ENCODE data around the gene CD99.
"Not testable (repeated sequence)": the region's sequence is repeated elsewhere in the genome, so short reads cannot be mapped to it uniquely, and the experiment has no call there.

Gene CD99

GRCh38 chrX:2769615-2770014 lies 78.5 kb downstream of the CD99 start:
- no peak for DNase-seq (ENCODE audit: low read depth, low spot score)

DNA sequence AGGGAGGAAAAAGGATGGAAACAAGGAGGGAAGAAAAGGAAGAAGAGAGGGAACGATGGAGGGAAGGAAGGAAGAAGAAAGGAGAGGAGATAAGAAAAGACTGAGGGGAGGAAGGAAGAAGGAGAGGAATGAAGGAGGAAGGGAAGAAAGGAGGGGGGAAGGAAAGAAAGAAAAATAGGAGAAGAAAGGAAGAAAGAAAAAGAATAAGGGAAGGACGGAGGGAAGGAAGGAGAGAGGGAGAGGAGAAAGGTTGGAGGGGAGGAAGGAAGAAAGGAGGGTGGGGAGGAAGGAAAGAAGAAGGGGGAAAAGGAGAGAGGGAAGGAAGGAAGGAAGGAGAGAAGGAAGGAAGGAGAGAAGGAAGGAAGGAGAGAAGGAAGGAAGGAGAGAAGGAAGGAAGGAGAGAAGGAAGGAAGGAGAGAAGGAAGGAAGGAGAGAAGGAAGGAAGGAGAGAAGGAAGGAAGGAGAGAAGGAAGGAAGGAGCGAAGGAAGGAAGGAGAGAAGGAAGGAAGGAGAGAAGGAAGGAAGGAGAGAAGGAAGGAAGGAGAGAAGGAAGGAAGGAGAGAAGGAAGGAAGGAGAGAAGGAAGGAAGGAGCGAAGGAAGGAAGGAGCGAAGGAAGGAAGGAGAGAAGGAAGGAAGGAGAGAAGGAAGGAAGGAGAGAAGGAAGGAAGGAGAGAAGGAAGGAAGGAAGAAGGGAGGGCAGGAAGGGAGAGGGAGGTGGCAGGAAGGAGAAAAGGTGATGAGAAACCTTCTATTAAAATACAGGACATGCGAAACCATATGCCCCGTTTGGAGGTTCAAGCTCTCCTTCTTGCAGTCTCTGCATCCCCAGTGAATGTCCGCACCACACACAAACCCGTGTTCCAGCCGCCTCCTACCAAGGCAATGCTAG lies 82.3 kb downstream of the CD99 start:
- DNase-seq (ENCODE audit: low read depth, low spot score) = not testable (repeated sequence)

- no peak for DNase-seq (ENCODE audit: low read depth, low spot score)
Measured at GRCh38 chrX:2774057-2774456, 83.0 kb downstream of the CD99 start.

GRCh38 chrX:2774776-2775175 lies 83.7 kb downstream of the CD99 start:
- no peak for DNase-seq (ENCODE audit: low read depth, low spot score)

DNA sequence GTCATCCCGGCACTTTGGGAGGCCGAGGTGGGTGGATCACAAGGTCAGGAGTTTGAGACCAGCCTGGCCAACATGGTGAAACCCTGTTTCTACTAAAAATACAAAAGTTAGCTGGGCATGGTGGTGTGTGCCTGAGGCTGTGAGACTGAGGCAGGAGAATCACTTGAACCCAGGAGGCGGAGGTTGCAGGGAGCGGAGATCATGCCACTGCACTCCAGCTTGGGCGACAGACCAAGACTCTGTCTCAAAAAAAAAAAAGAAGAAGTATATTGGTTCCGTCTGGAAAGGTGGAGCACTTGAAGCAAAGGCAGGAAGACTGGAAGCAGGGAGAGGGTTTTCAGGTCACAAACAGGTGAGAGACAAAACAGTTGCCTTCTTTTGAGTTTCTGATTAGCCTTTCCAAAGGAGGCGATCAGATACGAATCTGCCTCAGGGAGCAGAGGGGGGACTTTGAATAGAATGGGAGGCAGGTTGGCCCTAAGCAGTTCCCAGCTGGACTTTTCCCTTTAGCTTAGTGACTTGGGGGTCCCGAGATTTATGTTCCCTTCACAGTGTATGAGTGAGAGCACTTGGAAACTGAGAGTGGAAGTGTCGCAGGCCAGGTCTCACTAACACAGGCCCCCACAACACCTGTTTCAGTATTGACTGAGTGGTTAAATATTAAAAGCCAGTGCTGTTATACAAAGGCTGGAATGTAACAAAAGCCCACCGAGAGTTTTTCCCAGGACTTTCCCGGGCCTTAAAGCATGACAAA lies 89.6 kb downstream of the CD99 start:
- not testable (repeated sequence) for DNase-seq (ENCODE audit: low read depth, low spot score)

DNA sequence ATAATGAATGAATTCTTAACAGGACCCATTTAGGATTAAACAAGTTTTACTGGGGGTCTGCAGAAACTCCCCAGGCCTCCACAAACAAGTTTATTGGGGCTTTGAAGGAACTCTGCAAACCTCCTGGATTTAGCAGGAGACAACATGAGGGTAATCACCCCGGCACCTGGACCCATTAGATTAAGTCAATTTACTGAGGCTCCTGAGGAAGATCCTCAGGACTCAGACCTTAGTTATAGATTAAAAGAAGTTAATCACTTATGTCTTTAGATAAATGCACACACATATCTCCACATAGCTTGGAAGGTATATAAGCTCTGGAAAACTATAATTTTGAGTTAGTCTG lies 90.1 kb downstream of the CD99 start:
- DNase-seq (ENCODE audit: low read depth, low spot score) = no peak

GRCh38 chrX:2781698-2782097 lies 90.6 kb downstream of the CD99 start:
- no peak for DNase-seq (ENCODE audit: low read depth, low spot score)

GRCh38 chrX:2782171-2782570 lies 91.1 kb downstream of the CD99 start:
- DNase-seq (ENCODE audit: low read depth, low spot score) = no peak

DNA sequence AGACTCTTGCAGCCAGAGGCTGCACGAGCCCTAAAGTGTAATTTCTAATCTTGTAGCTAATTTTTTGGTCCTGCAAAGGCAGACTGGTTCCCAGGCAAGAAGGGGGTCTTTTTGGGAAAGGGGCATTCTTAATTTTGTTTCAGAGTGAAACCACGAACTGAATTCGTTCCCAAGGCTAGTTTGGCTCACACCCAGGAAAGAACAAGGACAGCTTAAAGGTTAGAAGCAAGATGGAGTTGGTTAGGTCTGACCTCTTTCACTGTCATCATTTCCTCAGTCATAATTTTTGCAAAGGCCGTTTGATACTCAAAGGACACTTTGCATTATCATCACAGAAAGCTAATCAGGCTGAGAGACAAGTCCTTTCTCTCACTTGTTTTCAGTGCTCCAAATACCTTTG lies 91.7 kb downstream of the CD99 start:
- no peak for DNase-seq (ENCODE audit: low read depth, low spot score)

GRCh38 chrX:2784026-2784425 lies 92.9 kb downstream of the CD99 start:
- DNase-seq (ENCODE audit: low read depth, low spot score) = no peak

DNA sequence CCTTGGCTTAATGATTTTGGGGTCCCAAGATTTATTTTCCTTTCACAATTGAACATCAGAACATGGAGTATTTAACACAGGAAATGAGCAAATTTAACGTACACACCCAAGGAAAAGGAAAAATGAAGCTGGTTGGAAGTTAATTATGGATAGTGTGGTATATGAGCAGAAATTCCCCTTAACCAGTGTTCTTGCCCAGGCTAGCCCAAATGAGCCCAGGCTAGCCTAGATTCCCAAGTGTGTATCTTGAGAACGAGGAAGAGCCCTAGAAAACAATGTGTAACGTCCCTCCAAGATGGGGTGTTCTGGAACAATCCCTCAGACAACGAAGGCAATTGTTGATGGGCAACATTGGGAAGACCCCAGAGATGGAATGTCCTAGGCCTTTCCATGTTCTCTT lies 94.4 kb downstream of the CD99 start:
- DNase-seq (ENCODE audit: low read depth, low spot score) = no peak

DNA sequence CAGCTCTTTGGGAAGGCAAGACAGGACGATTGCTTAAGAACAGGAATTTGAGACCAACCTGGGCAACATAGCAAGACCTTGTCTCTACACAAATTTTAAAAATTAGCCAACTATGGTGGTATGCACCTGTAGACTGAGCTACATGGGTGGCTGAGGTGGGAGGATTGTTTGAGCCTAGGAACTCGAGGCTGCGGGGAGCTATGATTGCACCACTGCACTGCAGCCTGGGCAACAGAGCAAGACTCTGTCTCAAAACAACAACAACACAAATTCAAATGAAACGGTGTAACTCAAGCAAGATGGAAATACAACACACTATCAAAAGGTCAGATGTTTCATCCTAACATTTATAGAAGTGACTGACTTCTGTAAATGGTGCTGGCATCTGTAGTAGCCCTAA lies 97.9 kb downstream of the CD99 start:
- no peak for DNase-seq (ENCODE audit: low read depth, low spot score)

- no peak for DNase-seq (ENCODE audit: low read depth, low spot score)
Measured at GRCh38 chrX:2789569-2789968, 98.5 kb downstream of the CD99 start.

All from smooth muscle cell of the brain vasculature (primary cell).